ELF-1 (cell line): ENCODE data around the gene CCDC172.
"Not testable (repeated sequence)": the region's sequence is repeated elsewhere in the genome, so short reads cannot be mapped to it uniquely, and the experiment has no call there.

Experiments
- DNase-seq: peaks from one replicate; pipeline ENCODE4 v3.0.0-alpha.2; 2016; ENCODE audit warnings: low read depth, low spot score

The CCDC172 gene

GRCh38 chr10:116331815-116332214 lies 7.6 kb downstream of the CCDC172 start:
- DNase-seq: no peak

DNA sequence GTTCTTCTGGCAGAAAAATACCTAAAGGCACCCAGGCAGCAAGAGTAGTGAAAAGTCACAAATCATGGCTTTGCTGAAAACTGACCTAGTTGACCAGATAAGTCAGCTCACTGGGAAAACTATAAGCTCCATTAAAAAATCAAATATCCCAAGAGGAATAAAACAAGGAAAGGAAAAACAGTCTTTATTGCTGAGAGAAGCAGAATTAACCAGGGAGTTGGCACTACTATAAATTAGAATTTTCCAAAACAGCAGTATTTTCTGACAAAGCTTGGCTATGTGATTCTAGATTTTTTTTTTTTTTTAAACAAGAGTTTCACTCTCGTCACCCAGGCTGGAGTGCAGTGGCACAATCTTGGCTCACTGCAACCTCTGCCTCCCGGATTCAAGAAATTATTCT lies 12.6 kb downstream of the CCDC172 start:
- no peak for DNase-seq

DNA sequence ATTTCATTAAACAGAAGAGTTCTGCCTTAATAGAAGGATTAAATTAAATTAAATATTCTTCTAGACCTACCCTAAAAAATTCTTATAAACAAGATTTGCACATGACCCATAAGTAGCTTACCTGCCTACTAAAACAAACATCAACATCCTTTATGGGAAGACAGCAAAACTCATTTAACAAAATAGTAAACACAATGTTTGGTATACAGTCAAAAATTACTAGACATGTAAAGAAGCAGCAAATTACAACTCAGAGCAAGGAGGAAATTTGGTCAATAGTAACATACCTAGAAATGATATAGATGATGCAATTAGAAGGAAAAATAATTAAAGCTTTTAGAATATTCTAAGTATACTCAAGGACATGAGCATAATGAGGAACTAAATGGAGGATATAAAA lies 27.9 kb downstream of the CCDC172 start:
- DNase-seq: no peak

DNA sequence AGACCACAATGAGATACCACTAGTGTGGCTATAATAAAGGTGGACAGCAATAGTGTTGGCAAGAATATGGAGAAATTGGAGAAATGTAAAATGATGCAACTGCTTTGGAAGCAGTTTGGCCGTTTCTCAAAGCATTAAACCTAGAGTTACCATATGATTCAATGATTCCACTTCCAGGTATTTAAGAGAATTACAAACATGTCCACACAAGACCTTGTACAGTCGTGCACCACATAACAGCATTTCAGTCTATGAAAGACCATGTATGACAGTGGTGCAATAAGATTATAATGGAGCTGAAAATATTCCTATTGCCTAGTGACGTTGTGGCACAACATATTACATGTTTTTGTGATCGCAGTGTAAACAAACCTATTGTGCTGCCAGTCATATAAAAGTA lies 29.6 kb downstream of the CCDC172 start:
- DNase-seq: no peak

GRCh38 chr10:116355341-116355740 lies 31.1 kb downstream of the CCDC172 start:
- DNase-seq: no peak

DNA sequence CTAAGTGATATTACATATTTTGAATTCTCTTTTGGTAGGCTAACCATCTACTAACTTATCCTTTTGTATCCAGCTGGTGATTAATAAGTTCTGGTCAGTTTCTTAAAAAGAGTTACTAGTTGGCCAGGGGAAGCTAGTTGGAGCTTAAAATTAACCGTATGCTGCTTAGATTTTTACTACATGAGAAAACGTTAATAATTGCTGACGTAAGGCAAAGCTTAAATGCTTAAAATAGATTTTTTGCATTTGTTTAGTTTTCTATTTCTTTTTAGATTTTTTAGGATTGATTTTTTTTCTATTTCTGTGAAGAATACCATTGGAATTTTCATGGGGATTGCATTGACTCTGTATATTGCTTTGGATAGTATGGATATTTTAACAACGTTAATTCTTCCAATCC lies 32.6 kb downstream of the CCDC172 start:
- no peak for DNase-seq

- no peak for DNase-seq
Observed at GRCh38 chr10:116364868-116365267, 40.6 kb downstream of the CCDC172 start.

- no peak for DNase-seq
Observed at GRCh38 chr10:116371737-116372136, 47.5 kb downstream of the CCDC172 start.

DNA sequence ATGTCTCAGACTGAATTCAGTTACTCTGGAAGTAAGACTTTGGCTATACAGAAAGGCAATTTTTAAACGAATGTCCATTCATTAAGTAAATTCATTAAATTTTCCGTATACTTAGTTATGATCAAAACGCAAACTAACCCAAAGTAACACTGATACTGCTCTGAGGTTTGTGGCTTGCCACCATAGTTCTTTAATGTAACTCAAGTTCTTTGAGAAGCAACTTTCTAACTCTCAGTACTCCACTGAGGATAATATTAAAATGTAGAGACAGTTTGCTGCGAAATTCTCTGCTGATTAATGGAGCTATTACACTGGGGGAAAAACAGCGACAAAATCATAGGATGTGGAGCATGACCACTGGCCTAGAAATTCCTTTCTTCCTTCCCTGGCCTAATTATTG lies 58.0 kb downstream of the CCDC172 start:
- DNase-seq: no peak

DNA sequence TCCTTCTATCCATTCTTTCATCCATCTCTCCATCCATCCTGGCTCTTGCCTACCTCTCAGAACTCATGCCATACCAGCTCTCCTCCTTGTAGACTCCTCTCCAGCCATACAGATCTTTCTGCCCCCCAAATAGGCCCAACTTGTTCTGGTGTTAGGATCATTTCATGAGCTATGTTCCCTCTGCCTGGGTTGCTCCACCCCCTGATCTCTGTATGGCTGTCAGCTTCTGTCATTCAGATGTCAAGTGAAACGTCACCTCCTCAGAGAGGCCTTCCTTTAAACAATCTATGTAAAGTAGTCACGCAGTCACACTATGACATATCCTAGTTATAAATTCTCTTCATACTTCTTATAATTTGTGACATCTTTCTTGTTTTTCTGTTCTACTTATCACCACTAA lies 61.1 kb downstream of the CCDC172 start:
- DNase-seq: no peak

- DNase-seq: no peak
Observed at GRCh38 chr10:116385994-116386809, 62.0 kb downstream of the CCDC172 start.

- not testable (repeated sequence) for DNase-seq
Observed at GRCh38 chr10:116393246-116393831, 69.1 kb downstream of the CCDC172 start.

GRCh38 chr10:116395223-116395985 lies 71.2 kb downstream of the CCDC172 start:
- DNase-seq: no peak

DNA sequence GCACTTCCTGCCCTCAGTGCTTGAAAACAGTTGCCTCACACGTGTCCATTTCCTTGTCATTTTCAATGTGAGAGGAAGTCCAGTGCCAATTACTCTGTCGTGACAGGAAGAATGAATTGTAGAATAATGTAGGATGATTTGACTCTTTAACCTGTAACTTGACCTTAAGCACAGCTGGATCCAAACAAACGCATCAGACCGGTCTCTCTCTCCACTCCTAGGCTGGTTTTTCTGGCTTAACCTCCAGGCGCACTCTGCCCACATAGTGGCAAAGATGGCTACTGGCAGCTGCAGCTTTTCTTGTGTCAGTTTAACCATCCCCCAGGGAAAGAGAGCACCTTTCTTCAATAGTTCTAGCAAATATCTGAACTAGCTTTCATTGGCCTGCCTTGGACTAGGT lies 74.0 kb downstream of the CCDC172 start:
- peak; percentile 26 for DNase-seq

DNA sequence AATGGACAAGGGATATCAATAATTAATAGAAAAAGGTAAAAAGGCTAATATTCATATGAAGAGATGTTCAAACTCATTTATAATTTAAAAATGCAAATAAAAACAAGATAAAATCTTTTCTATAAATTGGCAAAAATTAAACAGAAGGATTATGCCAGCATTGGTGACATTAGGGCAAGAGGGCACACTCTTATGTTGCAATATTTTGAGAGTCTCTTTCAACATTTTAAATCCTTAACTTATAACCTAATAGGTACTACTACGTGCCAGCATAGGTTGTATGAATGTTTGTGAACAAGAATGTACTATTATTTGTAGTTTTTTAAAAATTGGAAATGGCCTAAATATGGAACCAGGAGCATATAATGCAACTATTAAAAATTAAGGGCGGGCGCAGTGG lies 78.6 kb downstream of the CCDC172 start:
- no peak for DNase-seq

DNA sequence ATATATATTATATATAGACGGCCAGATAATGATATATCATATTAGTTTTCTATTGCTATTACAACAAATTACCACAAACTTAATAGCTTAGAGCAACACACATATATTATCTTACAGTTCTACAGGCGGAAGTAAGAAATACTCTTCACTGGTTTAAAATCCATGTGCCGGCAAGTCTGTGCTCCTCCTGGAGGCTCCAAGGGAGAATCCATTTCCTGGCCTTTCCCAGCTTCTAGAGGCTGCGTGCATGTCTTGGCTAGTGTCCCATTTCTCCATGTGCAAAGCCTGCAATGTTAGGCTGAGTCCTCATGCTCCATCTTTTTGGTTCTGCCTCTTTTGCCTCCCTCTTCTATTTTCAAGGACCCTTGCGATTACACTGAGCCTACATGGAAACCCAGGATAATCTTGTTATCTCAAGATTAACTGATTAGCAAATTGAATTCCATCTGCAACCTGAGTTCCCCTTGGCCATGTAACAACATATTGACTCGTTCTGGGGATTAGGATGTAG lies 79.5 kb downstream of the CCDC172 start:
- DNase-seq: no peak

DNA sequence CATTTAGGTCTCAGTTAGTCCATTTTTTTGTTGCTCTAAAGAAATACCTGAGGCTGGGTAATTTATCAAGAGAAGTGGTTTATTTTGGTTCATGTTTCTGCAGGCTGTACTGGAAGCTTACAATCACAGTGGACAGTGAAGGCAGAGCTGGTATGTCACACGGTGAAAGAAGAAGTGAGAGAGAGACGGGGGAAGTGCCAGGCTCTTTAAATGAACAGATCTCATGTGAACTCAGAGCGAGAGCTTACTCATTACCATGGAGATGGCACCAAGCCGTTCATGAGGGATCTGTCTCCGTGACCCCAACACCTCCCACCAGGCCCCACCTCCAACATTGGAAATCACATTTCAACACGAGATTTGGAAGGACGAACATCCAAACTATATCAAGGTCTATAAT lies 84.5 kb downstream of the CCDC172 start:
- DNase-seq: no peak

- DNase-seq: no peak
Observed at GRCh38 chr10:116410351-116410750, 86.1 kb downstream of the CCDC172 start.

DNA sequence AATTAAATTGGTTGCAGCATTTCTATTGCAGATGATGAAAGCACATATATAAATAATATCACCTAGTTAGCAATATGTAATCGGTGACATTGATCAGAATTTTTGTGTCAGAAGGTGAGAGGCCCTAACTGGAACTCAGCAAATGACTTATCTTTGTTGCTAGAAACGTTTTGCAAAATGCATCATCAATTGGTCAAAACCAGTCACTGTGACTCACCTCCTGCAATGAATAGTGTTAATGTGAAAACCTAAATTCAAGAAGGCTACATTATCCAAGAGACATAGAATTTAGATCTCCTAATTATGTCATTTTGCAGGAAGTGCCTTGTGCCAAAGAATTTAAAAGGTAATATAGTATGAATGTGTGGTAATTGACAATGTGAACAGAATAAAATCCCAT lies 93.6 kb downstream of the CCDC172 start:
- no peak for DNase-seq

- no peak for DNase-seq
Observed at GRCh38 chr10:116418389-116418788, 94.1 kb downstream of the CCDC172 start.

DNA sequence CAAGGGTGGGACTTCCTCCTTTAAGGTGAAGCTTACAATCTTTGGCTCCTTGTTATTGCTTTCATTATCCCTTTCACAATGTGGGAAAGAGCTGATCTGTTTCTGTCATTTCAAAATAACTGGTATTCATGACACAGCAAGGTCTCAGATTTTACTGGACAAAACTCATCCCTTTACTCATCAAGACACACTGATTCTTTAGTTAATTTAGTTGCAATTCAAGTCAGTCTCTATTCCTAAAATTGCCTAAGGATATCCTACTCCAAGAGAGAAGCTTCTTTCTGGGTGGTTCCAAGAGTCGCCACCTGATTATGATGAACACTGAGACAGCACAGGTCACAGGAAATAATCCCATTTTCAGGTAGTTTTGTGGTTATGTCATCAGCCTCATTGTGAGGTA lies 97.6 kb downstream of the CCDC172 start:
- DNase-seq: no peak

GRCh38 chr10:116427671-116428070 lies 103.4 kb downstream of the CCDC172 start, which contains the start of gene PNLIPRP3:
Gene PNLIPRP3, plus strand, starts transcription at chr10:116427847. Its CDS starts 166 bp downstream, at chr10:116428013.
- no peak for DNase-seq
